Measurements from ENCODE around the gene PAK1.
A peak's percentile ranks its signal among the peaks of the same experiment; 100 is the strongest.

The PAK1 gene

GRCh38 chr11:77474684-77475060 is 778 bp upstream of the PAK1 start:
- no peak for DNase-seq

DNA sequence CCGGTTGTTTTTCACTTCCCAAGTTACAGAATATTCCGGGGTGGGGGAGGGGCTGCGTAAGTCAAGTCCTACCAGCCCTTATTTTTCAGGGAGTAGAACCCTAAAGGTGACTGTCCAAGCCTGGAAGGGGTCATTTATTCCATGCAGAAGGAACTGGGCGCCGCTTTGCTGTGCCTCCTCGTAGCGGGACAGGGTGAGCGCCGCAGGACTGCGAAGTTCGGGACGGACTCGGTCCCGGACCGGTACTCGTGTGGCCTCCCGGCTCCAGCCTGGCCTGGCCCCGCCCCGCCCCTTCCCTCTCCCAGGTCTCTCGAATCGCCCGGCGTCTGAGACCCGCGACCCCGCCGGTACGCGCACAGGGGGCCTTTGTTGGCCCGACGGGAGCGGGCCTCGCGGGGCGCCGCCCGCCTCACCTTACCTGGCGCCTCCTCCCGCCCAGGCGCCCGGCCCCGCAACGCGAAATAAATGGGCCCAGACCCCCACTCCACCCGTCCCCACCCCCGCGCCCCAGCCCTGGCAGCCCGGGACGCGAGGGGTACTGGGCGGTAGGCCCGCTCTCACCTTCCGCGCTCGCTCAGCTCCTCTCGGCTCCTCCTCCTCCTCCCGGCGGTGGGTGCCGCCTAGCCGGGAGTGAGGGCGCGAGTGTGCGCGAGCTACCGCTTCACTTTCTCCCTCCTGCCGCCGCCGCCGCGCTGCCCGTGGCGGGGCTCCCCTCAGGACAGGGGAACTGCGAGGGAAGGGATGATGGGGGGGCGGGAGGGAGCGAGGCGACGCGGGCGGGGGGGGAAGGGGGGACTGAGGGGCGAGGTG is 698 bp downstream of the PAK1 start:
- peak in 41 of 56 donors; percentile 7 to 78 (median 52) for DNase-seq

- peak in 6 of 56 donors; percentile 2 to 41 (median 14) for DNase-seq
These were observed 2.2 kb downstream of the PAK1 start for GRCh38 chr11:77471558-77472193.

- DNase-seq, result no peak
These were observed 2.9 kb downstream of the PAK1 start for GRCh38 chr11:77470971-77471370.

GRCh38 chr11:77470504-77470903 is 3.4 kb downstream of the PAK1 start:
- no peak for DNase-seq

GRCh38 chr11:77468527-77468926 is 5.4 kb downstream of the PAK1 start:
- no peak for DNase-seq

DNA sequence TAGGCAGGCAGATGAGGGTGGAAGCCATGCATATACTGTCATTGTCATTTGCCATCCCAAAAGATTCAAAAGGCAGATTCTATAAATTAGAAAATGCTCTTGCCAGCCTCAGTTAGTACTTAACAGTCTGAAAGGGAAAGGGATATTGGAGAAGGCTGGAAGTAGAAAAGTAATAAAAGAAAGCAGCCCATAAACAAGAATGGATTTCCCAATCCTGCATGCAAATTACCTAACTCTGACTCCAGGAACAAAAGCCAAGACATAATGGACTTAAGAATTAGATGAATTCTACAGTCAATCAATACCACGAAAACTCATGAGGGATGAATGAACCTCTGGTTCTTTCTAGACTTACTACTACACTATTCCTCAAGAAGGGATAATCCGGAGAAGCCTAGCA is 5.9 kb downstream of the PAK1 start:
- no peak for DNase-seq

GRCh38 chr11:77467233-77467632 is 6.7 kb downstream of the PAK1 start:
- no peak for DNase-seq

DNA sequence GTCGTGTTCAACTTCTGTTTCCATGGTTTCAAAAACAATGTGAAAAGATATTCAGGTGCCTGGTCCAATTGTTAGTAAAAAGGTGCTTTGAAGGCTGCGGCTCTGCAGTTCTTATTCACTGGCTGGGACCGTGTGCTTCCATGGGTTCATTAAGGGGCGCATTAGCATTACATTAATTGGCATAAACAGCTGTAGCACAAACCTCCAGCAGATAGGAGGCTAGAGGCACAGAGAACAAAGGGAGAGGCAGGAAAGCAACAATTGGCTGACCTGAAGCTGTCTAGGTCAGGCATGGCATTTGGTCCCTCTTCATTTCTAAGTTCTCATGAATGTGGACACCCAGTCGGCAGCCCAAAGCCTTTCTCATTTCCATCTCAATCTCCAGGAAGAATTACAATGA is 16.6 kb downstream of the PAK1 start:
- no peak for DNase-seq

DNA sequence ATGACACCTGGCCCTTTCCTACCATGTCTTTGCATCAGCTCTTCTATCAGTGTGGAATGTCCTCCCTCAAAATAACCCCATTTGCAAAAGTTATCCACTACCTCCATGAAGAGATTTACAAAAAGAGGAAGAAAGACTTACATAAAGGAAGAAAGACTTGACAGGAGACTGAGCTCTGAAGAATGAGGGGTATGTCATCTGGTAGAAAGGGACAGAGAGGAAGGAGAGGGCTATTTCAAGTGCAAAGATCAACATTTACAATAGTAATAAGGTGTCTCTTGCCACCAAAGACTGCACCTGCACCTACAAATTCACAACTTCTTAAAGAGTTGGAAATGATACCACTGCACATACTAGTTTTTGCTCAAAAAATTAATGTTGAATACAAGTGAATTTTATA is 18.2 kb downstream of the PAK1 start:
- no peak for DNase-seq

- no peak for DNase-seq
These were observed 18.8 kb downstream of the PAK1 start for GRCh38 chr11:77454867-77455655.

DNA sequence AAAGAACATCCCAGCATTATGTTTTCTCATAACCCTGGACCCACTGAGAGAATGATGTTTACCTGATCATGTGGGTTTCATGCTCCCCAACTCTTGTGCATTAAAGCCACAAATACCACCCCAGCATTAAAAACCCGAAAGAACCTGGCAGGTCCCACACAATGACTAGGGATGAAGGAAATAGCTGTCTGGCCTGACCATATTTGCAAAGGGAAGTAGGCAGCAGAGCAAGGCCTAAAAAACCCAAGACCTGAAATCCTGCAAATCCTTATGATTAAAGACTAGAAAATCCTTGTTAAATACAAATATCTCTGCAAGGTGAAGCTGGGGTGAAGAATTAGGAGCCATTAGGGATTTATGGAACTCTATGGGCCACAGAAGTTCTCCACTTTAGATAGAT is 23.7 kb downstream of the PAK1 start:
- no peak for DNase-seq

- no peak for DNase-seq
These were observed 24.1 kb downstream of the PAK1 start for GRCh38 chr11:77449784-77450183.

- DNase-seq, result no peak
These were observed 24.8 kb downstream of the PAK1 start for GRCh38 chr11:77449060-77449521.

DNA sequence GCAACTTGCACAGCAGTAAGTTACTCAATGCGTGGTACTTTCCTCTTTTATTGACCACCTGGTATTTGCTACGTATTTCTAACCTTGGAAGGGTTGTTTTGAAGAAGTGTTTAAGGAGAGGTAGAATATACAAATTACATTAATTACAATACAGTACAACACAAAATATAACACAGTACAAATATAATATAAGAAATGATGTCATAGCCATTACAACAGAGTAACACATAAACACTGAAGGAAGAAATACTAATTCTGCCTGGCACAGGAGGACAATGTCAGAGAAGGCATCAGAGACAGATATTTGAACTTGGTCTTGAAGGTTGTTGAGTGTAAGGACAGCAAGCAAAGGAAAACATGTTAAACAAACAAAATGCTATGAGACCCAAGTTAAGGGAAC is 25.6 kb downstream of the PAK1 start:
- no peak for DNase-seq

DNA sequence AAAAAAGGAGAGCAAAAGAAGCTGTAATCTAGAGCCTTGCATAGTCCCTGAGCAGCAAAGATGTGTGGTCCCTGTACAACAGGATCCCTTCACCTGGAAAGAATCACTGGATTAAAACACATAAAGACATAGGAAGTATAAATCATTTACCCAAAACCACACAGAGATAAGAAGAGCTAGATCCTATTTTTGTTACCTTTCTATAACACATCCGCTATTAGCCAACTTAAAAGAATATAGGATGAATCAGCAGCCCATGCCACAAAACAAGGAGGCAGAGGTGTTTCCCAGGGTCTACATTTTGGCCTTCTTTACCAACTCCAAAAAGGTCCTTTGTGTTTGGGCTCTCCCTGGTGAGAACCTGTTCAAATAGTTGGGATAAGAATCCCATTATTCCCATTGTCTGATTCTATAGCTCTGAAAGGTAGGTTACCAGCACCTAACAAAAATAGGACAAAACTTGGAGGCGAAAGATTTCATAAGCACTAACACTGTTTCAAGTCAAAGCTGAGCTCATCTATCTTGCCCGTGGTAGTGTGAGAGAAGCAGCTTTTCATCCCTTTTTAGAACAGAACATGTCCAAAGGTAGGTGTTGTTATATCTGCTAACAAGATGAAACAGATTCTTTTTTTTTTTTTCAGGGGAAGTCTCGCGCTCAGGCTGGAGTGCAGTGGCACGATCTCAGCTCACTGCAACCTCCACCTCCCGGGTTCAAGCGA is 26.8 kb downstream of the PAK1 start:
- DNase-seq, result peak in 2 of 56 donors; percentile 6 to 31

DNA sequence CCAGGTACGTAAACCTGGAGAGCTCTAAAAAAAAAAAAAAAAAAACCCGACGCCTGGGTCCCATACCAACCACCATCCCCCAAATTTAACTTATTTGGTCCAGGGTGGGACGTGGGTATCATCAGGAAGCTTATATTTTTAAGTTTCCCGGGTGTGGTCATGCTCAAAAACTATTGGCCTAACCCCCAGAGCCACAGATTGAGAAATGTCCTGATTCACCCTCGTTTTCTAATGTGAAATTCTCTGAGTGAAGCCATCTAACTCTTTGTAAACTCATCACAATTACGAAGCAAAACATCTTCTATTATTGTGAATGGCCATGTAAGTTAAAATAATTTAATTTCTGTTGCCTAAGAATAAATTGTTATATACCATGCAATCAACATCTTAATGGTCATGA is 29.6 kb downstream of the PAK1 start:
- DNase-seq, result no peak

- DNase-seq, result peak in 1 of 56 donors; percentile 2
These were observed 31.4 kb downstream of the PAK1 start for GRCh38 chr11:77442394-77443053.

DNA sequence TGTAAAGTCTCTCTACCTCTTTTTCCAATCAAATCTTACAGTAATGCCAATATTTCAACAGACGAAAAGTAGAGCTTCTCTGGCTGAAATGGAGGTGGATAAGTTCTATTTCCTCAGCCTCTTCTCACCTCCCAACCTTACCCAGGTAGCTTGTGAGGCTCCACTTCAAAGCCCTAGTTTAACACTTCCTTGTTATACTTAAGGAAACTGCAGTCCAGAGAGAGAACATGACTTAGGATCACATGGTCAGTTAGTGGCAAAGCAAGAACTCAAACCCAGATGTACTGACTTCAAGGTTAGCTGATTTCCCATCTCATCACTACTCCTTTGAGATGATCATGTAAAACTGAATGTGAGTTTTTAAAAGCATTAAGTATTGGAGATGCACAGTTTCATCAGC is 32.5 kb downstream of the PAK1 start:
- no peak for DNase-seq

- DNase-seq, result no peak
These were observed 33.2 kb downstream of the PAK1 start for GRCh38 chr11:77440678-77441077.

DNA sequence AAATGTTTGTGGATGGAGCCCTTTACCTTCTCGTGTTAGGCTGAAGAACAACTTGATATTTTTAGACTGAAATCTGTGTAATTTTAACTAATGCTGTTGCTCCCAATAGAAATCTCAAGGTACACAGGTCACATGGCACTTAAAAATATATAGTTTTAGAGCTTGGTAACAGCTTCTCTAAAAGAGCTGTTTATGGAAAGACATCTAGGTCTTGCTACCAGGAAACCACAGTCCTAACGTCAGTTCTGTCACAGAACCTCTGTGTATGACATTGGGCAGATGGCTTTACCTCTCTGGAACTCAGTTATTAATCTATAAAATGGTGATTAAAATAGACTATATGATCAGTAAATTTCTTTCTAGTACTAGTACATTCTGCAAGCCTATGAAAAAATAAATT is 35.4 kb downstream of the PAK1 start:
- DNase-seq, result no peak
